HG03066 (cell line): ENCODE results near the gene CDK5RAP3.
"Not testable (repeated sequence)": the region's sequence is repeated elsewhere in the genome, so short reads cannot be mapped to it uniquely, and the experiment has no call there.

ENCODE experiments used
- ATAC-seq: cut with Tn5 transposase; IDR thresholded peaks from one replicate; pipeline ENCODE4 v1.9.1; 2021; ENCODE audit warnings: low read depth; ENCODE audit not compliant: unreplicated experiment

Gene CDK5RAP3

GRCh38 chr17:48016112-48016511 is 45.2 kb downstream of the CDK5RAP3 start:
- no peak for ATAC-seq

- not testable (repeated sequence) for ATAC-seq
These were observed 46.9 kb downstream of the CDK5RAP3 start for GRCh38 chr17:48017817-48018158.

GRCh38 chr17:48021934-48022333 is 51.0 kb downstream of the CDK5RAP3 start:
- no peak for ATAC-seq

GRCh38 chr17:48022901-48023300 is 52.0 kb downstream of the CDK5RAP3 start:
- ATAC-seq, result no peak

- no peak for ATAC-seq
These were observed 52.7 kb downstream of the CDK5RAP3 start for GRCh38 chr17:48023400-48024148.

GRCh38 chr17:48024149-48025039 is 53.5 kb downstream of the CDK5RAP3 start:
- no peak for ATAC-seq

GRCh38 chr17:48025040-48025903 is 54.4 kb downstream of the CDK5RAP3 start:
- ATAC-seq, result peak; percentile 84

GRCh38 chr17:48025904-48026501 is 55.1 kb downstream of the CDK5RAP3 start:
- no peak for ATAC-seq

GRCh38 chr17:48026502-48027321 is 55.8 kb downstream of the CDK5RAP3 start:
- no peak for ATAC-seq

GRCh38 chr17:48027322-48027981 is 56.5 kb downstream of the CDK5RAP3 start:
- ATAC-seq, result no peak

- no peak for ATAC-seq
These were observed 57.8 kb downstream of the CDK5RAP3 start for GRCh38 chr17:48028736-48029135.

GRCh38 chr17:48030531-48030930 is 59.6 kb downstream of the CDK5RAP3 start:
- ATAC-seq, result no peak
